Measurements from ENCODE around the gene EFCAB6. TPM values are rescaled to one million over a fixed set of nuclear protein-coding genes. Genes with fewer than 3 reads are reported as not detected.
A peak's percentile ranks its signal among the peaks of the same experiment; 100 is the strongest.

The EFCAB6 gene
- total RNA-seq, 1 donor from 2014 or later = 3.6 TPM

- H3K27me3 ChIP-seq = peaks cover 23% of the 10 kb centered on the region
- TF ChIP-seq, protein P1, sequence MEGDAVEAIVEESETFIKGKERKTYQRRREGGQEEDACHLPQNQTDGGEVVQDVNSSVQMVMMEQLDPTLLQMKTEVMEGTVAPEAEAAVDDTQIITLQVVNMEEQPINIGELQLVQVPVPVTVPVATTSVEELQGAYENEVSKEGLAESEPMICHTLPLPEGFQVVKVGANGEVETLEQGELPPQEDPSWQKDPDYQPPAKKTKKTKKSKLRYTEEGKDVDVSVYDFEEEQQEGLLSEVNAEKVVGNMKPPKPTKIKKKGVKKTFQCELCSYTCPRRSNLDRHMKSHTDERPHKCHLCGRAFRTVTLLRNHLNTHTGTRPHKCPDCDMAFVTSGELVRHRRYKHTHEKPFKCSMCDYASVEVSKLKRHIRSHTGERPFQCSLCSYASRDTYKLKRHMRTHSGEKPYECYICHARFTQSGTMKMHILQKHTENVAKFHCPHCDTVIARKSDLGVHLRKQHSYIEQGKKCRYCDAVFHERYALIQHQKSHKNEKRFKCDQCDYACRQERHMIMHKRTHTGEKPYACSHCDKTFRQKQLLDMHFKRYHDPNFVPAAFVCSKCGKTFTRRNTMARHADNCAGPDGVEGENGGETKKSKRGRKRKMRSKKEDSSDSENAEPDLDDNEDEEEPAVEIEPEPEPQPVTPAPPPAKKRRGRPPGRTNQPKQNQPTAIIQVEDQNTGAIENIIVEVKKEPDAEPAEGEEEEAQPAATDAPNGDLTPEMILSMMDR (IDR thresholded peaks at IDR 0.05) = no peak
- H3K36me3 ChIP-seq = no peaks in the 10 kb centered on the region
- H3K27ac ChIP-seq = no peak overlapping the region
- DNase-seq (peak; percentile 44), ATAC-seq (no peak)
- no peaks in the 10 kb centered on the region for H3K4me1 ChIP-seq
- no peak overlapping the region for H3K4me3 ChIP-seq
- no peaks in the 10 kb centered on the region for H3K9me3 ChIP-seq
- intact Hi-C loops (cut with DNase I) = no loop called here
Observed at GRCh38 chr22:43854121-43854785, 42.1 kb upstream of the EFCAB6 start.

DNA sequence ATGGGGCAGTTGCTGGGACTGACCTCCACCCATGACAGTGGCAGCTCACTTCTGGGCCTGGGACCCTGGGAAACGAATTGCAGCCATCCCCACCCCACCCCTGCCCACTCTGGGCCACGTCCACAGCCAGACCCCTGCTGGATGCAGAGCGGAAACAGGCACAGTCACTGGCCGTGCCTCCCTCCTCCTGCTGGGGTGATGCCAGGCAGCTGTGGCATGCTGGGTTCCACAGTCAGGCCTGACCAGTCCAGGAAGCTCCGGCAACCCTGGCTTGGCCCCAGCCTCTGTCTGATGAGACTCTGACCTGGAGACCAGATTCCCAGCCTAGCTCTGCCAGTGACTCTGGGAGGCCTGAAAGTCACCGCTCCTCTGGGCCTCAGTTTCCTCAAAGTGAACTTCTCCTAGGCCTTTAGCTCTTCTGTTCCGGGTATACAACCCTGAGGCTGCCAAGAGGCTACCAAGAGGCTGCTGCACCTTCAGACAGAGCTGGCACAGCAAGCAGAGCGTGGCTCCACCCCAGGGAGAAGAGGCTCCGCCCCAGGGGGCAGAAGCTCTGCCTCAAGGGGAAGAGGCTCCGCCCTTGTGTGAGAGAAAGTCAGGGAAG lies 41.3 kb upstream of the EFCAB6 start:
- Histone ChIP-seq H3K4me3 (no peak overlapping the region), H3K9me3 (no peaks in the 10 kb centered on the region), H3K27me3 (peaks cover 18% of the 10 kb centered on the region), H3K4me1 (no peaks in the 10 kb centered on the region), H3K27ac (no peak overlapping the region), H3K36me3 (no peaks in the 10 kb centered on the region)
- ATAC-seq = no peak
- DNase-seq = peak; percentile 44
- intact Hi-C loops (cut with DNase I) = no loop called here
- TF ChIP-seq, protein P1 (IDR thresholded peaks at IDR 0.05) = no peak

GRCh38 chr22:43852573-43853327 lies 40.6 kb upstream of the EFCAB6 start:
- ATAC-seq = no peak
- no peak for DNase-seq
- H3K27ac ChIP-seq = no peak overlapping the region
- TF ChIP-seq, protein P1 (IDR thresholded peaks at IDR 0.05) = no peak
- no peaks in the 10 kb centered on the region for H3K36me3 ChIP-seq
- H3K4me3 ChIP-seq = no peak overlapping the region
- peaks cover 11% of the 10 kb centered on the region for H3K27me3 ChIP-seq
- H3K4me1 ChIP-seq = no peaks in the 10 kb centered on the region
- no peaks in the 10 kb centered on the region for H3K9me3 ChIP-seq
- intact Hi-C loops (cut with DNase I) = no loop called here

- Histone ChIP-seq H3K4me3 (no peak overlapping the region), H3K36me3 (no peaks in the 10 kb centered on the region), H3K4me1 (no peaks in the 10 kb centered on the region), H3K27me3 (peaks cover 8% of the 10 kb centered on the region), H3K27ac (no peak overlapping the region), H3K9me3 (no peaks in the 10 kb centered on the region)
- intact Hi-C loops (cut with DNase I) = no loop called here
- TF ChIP-seq, protein P1 (IDR thresholded peaks at IDR 0.05) = no peak
- DNase-seq (no peak), ATAC-seq (no peak)
Observed at GRCh38 chr22:43851979-43852307, 39.8 kb upstream of the EFCAB6 start.

DNA sequence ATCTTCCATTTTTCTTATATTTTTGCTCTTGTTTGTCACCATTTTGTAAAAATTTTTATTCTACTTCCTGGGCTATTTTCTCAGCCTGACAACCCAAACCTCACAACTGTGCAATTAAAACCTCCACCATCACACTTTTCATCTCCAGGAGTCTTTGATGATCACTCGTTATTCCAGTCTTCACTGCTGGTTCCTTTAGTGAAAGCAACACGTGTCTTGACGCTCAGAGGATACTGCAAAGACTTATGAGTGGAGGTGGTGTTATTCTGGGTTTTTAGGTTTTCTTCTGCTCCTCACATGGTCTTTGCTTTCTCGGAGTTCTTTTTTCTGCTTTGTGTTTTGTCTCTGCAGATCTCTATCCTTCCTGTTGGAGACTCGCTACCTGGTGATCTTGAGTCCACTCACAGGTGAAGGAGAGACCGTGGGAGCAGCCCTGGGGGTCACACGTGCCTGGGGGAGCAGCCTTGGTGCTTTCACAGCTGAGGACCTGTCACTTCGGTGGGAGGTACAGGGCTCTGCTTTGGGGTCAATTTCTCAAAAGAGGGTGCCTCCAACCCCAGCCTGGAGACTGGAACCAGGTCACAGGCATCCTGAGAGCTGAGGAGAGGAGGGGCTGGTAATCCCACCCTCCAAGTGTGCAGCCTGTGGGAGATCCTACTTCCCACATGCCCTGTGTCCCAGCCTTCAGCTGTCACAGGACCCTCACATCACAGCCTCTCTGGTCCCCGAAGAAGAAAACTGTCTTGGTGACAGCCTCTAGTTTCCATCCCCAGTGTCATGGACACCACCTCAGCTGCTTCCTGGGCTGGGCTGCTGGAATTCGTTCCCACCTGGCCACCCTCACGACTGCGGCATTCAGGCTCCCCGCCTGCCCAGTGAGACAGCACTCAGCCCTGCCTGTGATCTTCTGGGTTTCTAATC lies 39.2 kb upstream of the EFCAB6 start:
- ATAC-seq (no peak), DNase-seq (no peak)
- Histone ChIP-seq H3K27me3 (peaks cover 8% of the 10 kb centered on the region), H3K27ac (no peak overlapping the region), H3K4me1 (no peaks in the 10 kb centered on the region), H3K4me3 (no peak overlapping the region), H3K9me3 (no peaks in the 10 kb centered on the region), H3K36me3 (no peaks in the 10 kb centered on the region)
- intact Hi-C loops (cut with DNase I) = no loop called here
- TF ChIP-seq, protein P1 (IDR thresholded peaks at IDR 0.05) = no peak

All from upper lobe of right lung (tissue), 1 donor.